ENCODE results near the gene PHOSPHO1.
"Not testable (repeated sequence)": the region's sequence is repeated elsewhere in the genome, so short reads cannot be mapped to it uniquely, and the experiment has no call there.

Gene PHOSPHO1, protein sequence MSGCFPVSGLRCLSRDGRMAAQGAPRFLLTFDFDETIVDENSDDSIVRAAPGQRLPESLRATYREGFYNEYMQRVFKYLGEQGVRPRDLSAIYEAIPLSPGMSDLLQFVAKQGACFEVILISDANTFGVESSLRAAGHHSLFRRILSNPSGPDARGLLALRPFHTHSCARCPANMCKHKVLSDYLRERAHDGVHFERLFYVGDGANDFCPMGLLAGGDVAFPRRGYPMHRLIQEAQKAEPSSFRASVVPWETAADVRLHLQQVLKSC

DNA sequence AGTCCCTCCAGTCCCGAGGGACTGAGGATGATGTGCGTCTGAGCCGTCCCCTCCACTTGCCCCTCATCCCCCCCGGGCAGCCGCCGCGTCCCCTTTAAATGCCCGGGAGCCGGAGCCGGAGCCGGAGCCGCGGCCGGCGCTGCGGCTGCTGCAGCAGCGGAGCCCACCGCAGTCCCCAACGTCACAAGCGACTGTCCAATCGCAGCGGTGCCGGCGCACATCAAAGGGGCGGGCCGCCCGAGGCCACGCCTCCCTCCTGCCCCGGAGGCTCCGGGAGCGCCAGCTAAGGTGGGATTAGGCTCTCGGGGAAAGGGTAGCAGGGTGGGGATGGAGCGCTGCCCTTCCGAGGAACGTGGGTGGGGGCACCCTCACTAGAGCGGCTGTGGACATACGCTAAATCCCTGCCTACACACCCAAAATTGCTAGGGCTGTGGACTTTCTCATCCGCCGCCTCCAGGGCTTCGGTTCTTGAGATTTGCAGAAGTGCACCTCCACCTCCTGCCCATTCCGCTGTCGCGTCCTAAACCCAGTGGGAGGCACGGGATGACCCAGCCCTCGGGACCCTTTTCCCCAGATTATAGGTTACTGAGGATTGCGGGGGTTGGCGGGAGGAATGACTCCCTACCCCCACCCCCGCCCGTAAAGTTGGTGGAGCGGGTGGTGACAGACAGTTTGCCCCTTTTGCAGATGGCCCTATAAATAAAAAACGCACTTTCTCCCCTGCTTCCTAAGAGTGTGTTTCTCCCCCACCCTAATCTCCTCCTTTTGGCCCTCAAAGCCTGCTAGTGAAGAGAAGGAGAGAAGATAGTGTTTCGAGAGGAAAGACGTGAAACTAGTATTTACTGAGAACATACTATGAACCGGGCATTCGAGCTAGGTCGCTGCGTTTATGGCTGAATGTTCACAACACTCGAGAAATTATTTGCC is at the start of gene PHOSPHO1:
Gene PHOSPHO1 (minus strand): TSS at position 152 of the 927 bp plus-strand sequence. CDS start 4,096 bp downstream, outside the sequence.
- Histone ChIP-seq H3K4me1 (ENCODE audit: control insufficient read depth, insufficient read depth, low read length) (0 out of 2 replicates have a peak, but pooled peaks cover 7% of the 10 kb centered on the region), H3K9ac (ENCODE audit: low read depth, low read length) (no peak within 1 kb of the TSS), H3K27ac (ENCODE audit: low read depth, low read length) (no peak within 1 kb of the TSS), H3K36me3 (ENCODE audit: control insufficient read depth, insufficient read depth, low read length) (no peaks in the 10 kb centered on the region), H3K9me3 (ENCODE audit: control insufficient read depth, insufficient read depth, low read length) (no peaks in the 10 kb centered on the region), H3K4me3 (ENCODE audit: low read depth, low read length) (peak within 1 kb of the TSS; percentile 96), H3K27me3 (ENCODE audit: control insufficient read depth, insufficient read depth, low read length) (peaks cover 50% of the 10 kb centered on the region)

DNA sequence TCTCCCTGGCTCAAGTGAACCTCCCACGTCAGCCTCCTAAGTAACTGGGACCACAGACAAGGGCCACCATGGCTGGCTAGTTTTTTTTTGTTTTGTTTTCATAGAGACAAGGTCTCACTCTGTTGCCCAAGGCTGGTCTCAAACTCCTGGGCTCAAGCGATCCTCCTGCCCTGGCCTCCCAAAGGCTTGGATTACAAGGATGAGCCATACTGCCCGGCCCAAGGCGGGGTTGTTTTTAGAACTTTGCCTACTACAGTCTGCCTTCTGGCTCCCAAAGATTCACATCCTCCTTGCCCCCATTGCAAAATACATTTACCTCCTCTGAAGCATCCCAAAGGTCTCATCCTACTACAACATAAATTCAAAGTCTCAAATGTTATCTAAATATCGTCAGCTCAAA is 49.5 kb upstream of the PHOSPHO1 start:
- H3K9me3 ChIP-seq (ENCODE audit: control insufficient read depth, insufficient read depth, low read length), result no peaks in the 10 kb centered on the region
- peaks cover 8% of the 10 kb centered on the region for H3K4me1 ChIP-seq (ENCODE audit: control insufficient read depth, insufficient read depth, low read length)
- no peaks in the 10 kb centered on the region for H3K36me3 ChIP-seq (ENCODE audit: control insufficient read depth, insufficient read depth, low read length)
- no peak overlapping the region for H3K9ac ChIP-seq (ENCODE audit: low read depth, low read length)
- no peak overlapping the region for H3K4me3 ChIP-seq (ENCODE audit: low read depth, low read length)
- no peaks in the 10 kb centered on the region for H3K27me3 ChIP-seq (ENCODE audit: control insufficient read depth, insufficient read depth, low read length)
- no peak overlapping the region for H3K27ac ChIP-seq (ENCODE audit: low read depth, low read length)

DNA sequence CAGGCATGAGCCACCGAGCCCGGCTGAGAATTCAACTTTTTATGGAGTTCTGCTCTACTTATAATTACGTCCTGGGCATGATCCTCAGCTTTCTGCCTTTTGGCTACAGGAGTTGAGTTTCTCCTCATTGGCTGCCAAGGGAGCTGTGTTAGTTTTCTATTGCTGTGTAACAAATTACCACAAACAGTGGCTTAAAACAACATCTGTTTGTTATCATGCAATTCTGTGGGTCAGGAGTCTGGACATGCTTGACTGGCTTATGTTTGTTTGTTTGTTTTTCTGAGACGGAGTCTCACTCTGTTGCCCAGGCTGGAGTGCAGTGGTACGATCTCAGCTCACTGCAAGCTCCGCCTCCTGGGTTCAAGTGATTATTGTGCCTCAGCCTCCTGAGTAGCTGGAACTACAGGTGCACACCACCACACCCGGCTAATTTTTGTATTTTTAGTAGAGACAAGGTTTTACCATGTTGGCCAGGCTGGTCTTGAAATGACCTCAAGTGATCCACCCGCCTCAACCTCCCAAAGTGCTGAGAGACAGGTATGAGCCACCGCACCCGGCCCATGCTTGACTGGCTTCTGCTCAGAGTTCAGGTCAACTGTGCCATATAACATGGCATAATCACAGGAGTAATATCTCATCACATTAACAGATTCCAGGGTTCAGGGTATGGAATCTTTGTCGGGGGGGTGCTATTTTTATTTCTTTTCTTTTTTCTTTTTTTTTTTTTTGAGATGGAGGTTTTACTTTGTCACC is 48.9 kb upstream of the PHOSPHO1 start:
- H3K27ac ChIP-seq (ENCODE audit: low read depth, low read length); H3K27me3 ChIP-seq (ENCODE audit: control insufficient read depth, insufficient read depth, low read length); H3K9ac ChIP-seq (ENCODE audit: low read depth, low read length); H3K4me3 ChIP-seq (ENCODE audit: low read depth, low read length); H3K4me1 ChIP-seq (ENCODE audit: control insufficient read depth, insufficient read depth, low read length); H3K9me3 ChIP-seq (ENCODE audit: control insufficient read depth, insufficient read depth, low read length); H3K36me3 ChIP-seq (ENCODE audit: control insufficient read depth, insufficient read depth, low read length): not testable (repeated sequence)

DNA sequence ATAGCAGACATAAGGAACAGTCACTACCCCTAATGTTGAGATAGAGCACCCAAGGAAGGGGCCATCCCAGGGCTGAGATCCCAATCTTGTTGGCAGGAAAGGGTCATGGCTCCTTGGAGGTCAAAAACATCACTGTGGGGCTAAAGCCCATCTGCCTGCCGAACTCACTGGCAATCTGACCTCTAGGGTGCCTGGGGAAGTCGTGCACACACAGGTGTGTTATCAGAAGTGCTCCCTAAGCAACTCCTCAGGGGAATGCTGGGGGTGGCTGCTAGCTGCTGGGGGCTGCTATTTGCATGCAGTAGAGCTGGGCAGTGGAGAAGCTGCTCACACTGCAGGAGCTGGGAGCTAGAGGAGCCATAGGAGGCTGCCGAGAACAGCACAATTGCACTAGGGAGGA is 47.5 kb upstream of the PHOSPHO1 start:
- H3K36me3 ChIP-seq (ENCODE audit: control insufficient read depth, insufficient read depth, low read length), result no peaks in the 10 kb centered on the region
- no peak overlapping the region for H3K9ac ChIP-seq (ENCODE audit: low read depth, low read length)
- no peak overlapping the region for H3K27ac ChIP-seq (ENCODE audit: low read depth, low read length)
- H3K4me3 ChIP-seq (ENCODE audit: low read depth, low read length), result no peak overlapping the region
- H3K4me1 ChIP-seq (ENCODE audit: control insufficient read depth, insufficient read depth, low read length), result peaks cover 8% of the 10 kb centered on the region
- H3K27me3 ChIP-seq (ENCODE audit: control insufficient read depth, insufficient read depth, low read length), result no peaks in the 10 kb centered on the region
- H3K9me3 ChIP-seq (ENCODE audit: control insufficient read depth, insufficient read depth, low read length), result no peaks in the 10 kb centered on the region

DNA sequence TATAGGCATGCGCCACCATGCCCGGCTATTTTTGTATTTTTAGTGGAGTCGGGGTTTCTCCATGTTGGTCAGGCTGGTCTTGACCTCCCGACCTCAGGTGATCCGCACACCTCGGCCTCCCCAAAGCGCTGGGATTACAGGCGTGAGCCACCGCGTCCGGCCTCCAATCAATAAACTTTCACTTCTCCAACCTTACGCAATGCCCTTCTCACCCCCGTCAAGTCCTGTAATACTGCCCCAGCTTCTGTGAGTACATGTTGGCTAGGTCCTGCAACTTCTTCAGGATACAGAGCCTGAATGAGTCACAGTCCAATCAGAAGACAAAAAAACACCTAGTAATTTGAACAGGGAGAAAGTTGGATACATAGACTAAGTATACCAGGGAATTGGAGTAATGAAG is 47.1 kb upstream of the PHOSPHO1 start:
- Histone ChIP-seq H3K4me1 (ENCODE audit: control insufficient read depth, insufficient read depth, low read length) (peaks cover 8% of the 10 kb centered on the region), H3K27me3 (ENCODE audit: control insufficient read depth, insufficient read depth, low read length) (no peaks in the 10 kb centered on the region), H3K9ac (ENCODE audit: low read depth, low read length) (no peak overlapping the region), H3K9me3 (ENCODE audit: control insufficient read depth, insufficient read depth, low read length) (no peaks in the 10 kb centered on the region), H3K27ac (ENCODE audit: low read depth, low read length) (no peak overlapping the region), H3K4me3 (ENCODE audit: low read depth, low read length) (no peak overlapping the region), H3K36me3 (ENCODE audit: control insufficient read depth, insufficient read depth, low read length) (no peaks in the 10 kb centered on the region)

DNA sequence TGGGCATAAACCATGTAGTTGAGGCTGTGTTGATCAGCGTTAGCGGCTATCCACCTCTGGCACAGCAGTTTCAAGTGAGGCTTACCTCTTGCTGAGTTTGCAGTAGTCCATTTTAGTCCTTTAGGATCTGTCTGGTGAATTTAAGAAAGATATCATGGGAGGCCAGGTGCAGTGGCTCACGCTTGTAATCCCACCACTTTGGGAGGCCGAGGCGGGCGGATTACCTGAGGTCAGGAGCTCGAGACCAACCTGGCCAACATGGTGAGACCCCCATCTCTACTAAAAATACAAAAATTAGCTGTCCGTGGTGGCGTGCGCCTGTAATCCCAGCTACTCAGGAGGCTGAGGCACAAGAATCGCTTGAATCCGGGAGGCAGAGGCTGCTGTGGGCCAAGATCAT is 45.4 kb upstream of the PHOSPHO1 start:
- not testable (repeated sequence) for H3K9ac ChIP-seq (ENCODE audit: low read depth, low read length); H3K4me3 ChIP-seq (ENCODE audit: low read depth, low read length); H3K27me3 ChIP-seq (ENCODE audit: control insufficient read depth, insufficient read depth, low read length); H3K4me1 ChIP-seq (ENCODE audit: control insufficient read depth, insufficient read depth, low read length); H3K9me3 ChIP-seq (ENCODE audit: control insufficient read depth, insufficient read depth, low read length); H3K36me3 ChIP-seq (ENCODE audit: control insufficient read depth, insufficient read depth, low read length); H3K27ac ChIP-seq (ENCODE audit: low read depth, low read length)

DNA sequence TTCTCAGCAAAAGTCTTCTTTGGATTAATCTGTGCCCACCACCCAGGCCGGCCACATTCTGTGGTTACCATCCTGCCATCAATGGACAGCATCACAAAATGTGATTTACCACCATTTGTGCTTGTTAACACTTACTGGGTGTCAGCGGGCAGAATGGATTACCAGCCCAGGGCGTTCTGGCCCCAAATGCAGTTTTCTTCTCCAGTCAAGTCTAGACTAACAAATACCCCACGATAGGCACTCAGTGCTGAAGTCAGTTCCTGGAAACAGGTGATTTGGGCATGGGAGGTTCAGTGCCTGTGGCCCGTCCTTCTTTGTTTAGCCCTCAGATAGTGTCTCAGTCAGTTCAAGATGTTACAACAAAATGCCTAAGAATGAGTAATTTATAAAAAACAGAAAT is 38.8 kb upstream of the PHOSPHO1 start:
- no peak overlapping the region for H3K4me3 ChIP-seq (ENCODE audit: low read depth, low read length)
- no peak overlapping the region for H3K9ac ChIP-seq (ENCODE audit: low read depth, low read length)
- no peaks in the 10 kb centered on the region for H3K36me3 ChIP-seq (ENCODE audit: control insufficient read depth, insufficient read depth, low read length)
- no peaks in the 10 kb centered on the region for H3K9me3 ChIP-seq (ENCODE audit: control insufficient read depth, insufficient read depth, low read length)
- no peak overlapping the region for H3K27ac ChIP-seq (ENCODE audit: low read depth, low read length)
- no peaks in the 10 kb centered on the region for H3K4me1 ChIP-seq (ENCODE audit: control insufficient read depth, insufficient read depth, low read length)
- no peaks in the 10 kb centered on the region for H3K27me3 ChIP-seq (ENCODE audit: control insufficient read depth, insufficient read depth, low read length)

DNA sequence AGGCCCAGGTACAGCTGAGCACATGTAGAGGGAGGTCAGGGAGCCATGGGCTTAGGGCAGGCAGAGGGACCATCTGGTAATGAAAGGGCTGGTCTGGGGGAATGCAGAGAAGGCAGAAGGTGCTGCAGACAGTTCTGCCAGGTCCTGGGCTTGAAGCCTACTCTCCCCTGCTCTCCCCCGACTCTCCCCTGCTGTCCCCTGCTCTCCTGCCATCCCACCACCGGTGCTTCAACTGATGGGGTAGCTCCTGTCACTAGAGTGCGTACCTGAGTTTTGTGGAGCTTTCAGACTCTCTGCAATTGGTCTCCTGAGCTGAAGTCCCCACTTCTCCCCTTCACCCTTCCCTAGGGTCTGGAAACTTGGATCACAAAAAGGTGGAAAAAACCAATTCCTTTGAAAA is 37.3 kb upstream of the PHOSPHO1 start:
- Histone ChIP-seq H3K4me1 (ENCODE audit: control insufficient read depth, insufficient read depth, low read length) (no peaks in the 10 kb centered on the region), H3K9ac (ENCODE audit: low read depth, low read length) (no peak overlapping the region), H3K9me3 (ENCODE audit: control insufficient read depth, insufficient read depth, low read length) (no peaks in the 10 kb centered on the region), H3K27ac (ENCODE audit: low read depth, low read length) (no peak overlapping the region), H3K36me3 (ENCODE audit: control insufficient read depth, insufficient read depth, low read length) (no peaks in the 10 kb centered on the region), H3K27me3 (ENCODE audit: control insufficient read depth, insufficient read depth, low read length) (no peaks in the 10 kb centered on the region; the same call in 1 of the 2 replicates), H3K4me3 (ENCODE audit: low read depth, low read length) (no peak overlapping the region)

DNA sequence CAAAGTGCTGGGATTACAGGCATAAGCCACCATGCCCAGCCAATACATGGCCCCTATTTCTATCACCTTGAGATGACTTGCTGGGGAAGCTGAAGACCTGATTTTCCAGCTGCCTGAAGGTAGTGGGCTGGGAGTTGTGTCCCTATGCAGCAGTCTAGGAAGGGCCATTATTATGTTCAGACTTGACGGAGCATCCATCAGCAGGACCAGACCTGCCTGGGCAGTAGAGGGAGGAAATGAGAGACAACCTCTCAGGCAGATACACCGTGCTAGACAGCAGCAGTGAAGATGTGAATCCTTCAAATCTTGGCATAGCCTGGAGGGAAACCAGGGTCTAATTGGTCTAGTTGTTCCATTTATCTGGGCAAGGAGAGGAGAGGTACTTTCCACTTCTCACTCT is 35.6 kb upstream of the PHOSPHO1 start:
- Histone ChIP-seq H3K9me3 (ENCODE audit: control insufficient read depth, insufficient read depth, low read length) (no peaks in the 10 kb centered on the region), H3K4me1 (ENCODE audit: control insufficient read depth, insufficient read depth, low read length) (no peaks in the 10 kb centered on the region), H3K9ac (ENCODE audit: low read depth, low read length) (no peak overlapping the region), H3K27ac (ENCODE audit: low read depth, low read length) (no peak overlapping the region), H3K4me3 (ENCODE audit: low read depth, low read length) (no peak overlapping the region), H3K27me3 (ENCODE audit: control insufficient read depth, insufficient read depth, low read length) (peaks cover 1% of the 10 kb centered on the region), H3K36me3 (ENCODE audit: control insufficient read depth, insufficient read depth, low read length) (no peaks in the 10 kb centered on the region)

DNA sequence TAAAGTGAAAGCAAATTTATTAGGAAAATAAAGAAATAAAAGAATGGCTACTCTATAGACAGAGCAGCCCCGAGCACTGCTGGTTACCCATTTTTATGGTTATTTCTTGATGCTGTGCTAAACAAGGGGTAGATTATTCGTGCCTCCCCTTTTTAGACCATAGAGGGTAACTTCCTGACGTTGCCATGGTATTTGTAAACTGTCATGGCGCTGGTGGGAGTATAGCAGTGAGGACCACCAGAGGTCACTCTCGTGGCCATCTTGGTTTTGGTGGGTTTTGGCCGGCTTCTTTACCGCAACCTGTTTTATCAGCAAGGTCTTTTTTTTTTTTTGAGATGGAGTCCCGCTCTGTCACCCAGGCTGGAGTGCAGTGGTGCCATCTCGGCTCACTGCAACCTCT is 31.0 kb upstream of the PHOSPHO1 start:
- H3K27me3 ChIP-seq (ENCODE audit: control insufficient read depth, insufficient read depth, low read length), result peaks cover 19% of the 10 kb centered on the region
- H3K4me1 ChIP-seq (ENCODE audit: control insufficient read depth, insufficient read depth, low read length); H3K36me3 ChIP-seq (ENCODE audit: control insufficient read depth, insufficient read depth, low read length); H3K9me3 ChIP-seq (ENCODE audit: control insufficient read depth, insufficient read depth, low read length); H3K4me3 ChIP-seq (ENCODE audit: low read depth, low read length); H3K9ac ChIP-seq (ENCODE audit: low read depth, low read length); H3K27ac ChIP-seq (ENCODE audit: low read depth, low read length): not testable (repeated sequence)

Data from HUES48 (cell line).